Activated T-cell treated with anti-CD3 and anti-CD28 coated beads, Interleukin-2, amount 50 U/mL, for 72 hours (primary cell): ENCODE data around the gene CNKSR3. TPM values are rescaled to one million over a fixed set of nuclear protein-coding genes. Genes with fewer than 3 reads are reported as not detected.
A peak's percentile ranks its signal among the peaks of the same experiment; 100 is the strongest.

Experiments
- ATAC-seq, 2 donors: fragments of 150-1000 bp; cut with Tn5 transposase; replicated peaks in 1 of 2; 2 replicates each; pipeline ENCODE4 v1.10.0; 2021; ENCODE audit warnings: moderate library complexity in 2 of 2, mild to moderate bottlenecking in 1 of 2
- DNase-seq, 2 donors: peaks; one replicate each; pipeline ENCODE4 v3.0.0; 2021 to 2022; ENCODE audit warnings: mixed read lengths in 1 of 2
- H3K27ac Mint-ChIP-seq: one replicate; pipeline ENCODE4 v1.8.0; 2022; ENCODE audit warnings: mild to moderate bottlenecking, moderate library complexity, mixed read lengths
- H3K27me3 Mint-ChIP-seq: one replicate; pipeline ENCODE4 v1.8.0; 2022; ENCODE audit warnings: low read depth, mixed read lengths
- H3K36me3 Mint-ChIP-seq, 2 donors: one replicate each; pipeline ENCODE4 v1.8.0; 2022; ENCODE audit warnings: mixed read lengths in 2 of 2, mild to moderate bottlenecking in 1 of 2; ENCODE audit not compliant: insufficient read depth in 2 of 2
- H3K4me1 Mint-ChIP-seq: one replicate; pipeline ENCODE4 v1.8.0; 2022; ENCODE audit warnings: low read depth, mixed read lengths
- H3K4me3 Mint-ChIP-seq, 2 donors: one replicate each; pipeline ENCODE4 v1.8.0; 2022; ENCODE audit warnings: mild to moderate bottlenecking in 2 of 2, mixed read lengths in 2 of 2, moderate library complexity in 2 of 2
- H3K9me3 Mint-ChIP-seq, 2 donors: one replicate each; pipeline ENCODE4 v1.8.0; 2022; ENCODE audit warnings: mixed read lengths in 2 of 2
- total RNA-seq, 2 donors: library from RNA; stranded (reverse); gene quantifications; one replicate each; pipeline ENCODE4 v1.2.3, GENCODE V29; 2022

Gene CNKSR3
- total RNA-seq, 2 donors from 2014 or later: 0.07 to 0.12 TPM

DNA sequence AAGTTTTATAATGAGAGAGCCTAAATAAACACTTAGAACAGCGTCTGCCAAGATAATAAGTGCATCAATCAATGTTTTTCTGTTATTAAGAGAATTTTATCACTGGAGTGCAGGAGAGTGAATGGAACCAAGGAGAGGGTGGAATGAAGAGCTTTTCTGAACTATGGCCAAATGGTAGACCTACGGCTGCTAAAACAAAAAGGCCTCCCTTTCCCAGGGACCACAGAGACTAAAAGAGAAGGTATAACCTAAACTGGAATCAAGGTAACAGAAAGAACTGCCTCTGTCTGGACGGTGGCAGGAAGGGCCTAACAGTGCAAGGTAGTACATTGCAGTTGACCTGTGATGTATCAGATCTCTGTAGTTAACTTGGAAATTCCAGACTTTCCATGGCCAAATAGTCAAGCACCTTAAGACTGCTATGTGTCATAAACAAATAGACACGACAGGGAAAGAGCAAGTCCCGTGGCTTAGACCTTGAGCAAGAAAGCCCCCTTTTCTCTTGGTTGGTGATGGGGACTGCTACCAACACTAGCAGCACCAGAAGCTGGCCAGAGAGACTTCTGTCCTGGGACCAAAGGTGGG lies 5.5 kb downstream of the CNKSR3 start:
- ATAC-seq: no peak
- Mint-ChIP-seq H3K27me3 (peaks cover 61% of the 10 kb centered on the region), H3K36me3 (no peaks in the 10 kb centered on the region), H3K4me1 (peaks cover 10% of the 10 kb centered on the region), H3K27ac (no peak overlapping the region), H3K4me3 (no peak overlapping the region), H3K9me3 (no peaks in the 10 kb centered on the region)
- DNase-seq: no peak

DNA sequence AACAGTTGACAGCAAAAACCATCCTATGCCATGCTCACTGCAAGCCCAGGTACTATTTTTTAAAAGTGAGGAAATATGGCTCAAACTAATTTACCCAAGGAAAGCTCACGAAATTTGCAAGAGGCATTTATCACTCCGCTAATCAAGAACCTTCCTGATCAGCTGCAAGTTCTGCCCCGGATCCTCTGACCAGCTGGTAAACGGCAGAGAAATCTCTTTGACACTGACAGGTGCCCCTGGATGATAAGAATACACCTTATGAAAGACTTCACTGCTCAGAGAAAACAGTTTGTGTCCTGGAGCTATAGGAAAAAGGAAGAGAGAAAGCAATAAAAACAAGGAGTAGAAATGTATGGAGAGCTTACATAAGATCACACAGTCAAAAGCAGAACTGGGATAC lies 6.4 kb downstream of the CNKSR3 start:
- H3K36me3 Mint-ChIP-seq: no peaks in the 10 kb centered on the region
- ATAC-seq: no peak
- H3K9me3 Mint-ChIP-seq: no peaks in the 10 kb centered on the region
- no peak overlapping the region for H3K27ac Mint-ChIP-seq
- DNase-seq: no peak
- H3K4me1 Mint-ChIP-seq: peaks cover 10% of the 10 kb centered on the region
- H3K4me3 Mint-ChIP-seq: no peak overlapping the region
- peaks cover 57% of the 10 kb centered on the region for H3K27me3 Mint-ChIP-seq

DNA sequence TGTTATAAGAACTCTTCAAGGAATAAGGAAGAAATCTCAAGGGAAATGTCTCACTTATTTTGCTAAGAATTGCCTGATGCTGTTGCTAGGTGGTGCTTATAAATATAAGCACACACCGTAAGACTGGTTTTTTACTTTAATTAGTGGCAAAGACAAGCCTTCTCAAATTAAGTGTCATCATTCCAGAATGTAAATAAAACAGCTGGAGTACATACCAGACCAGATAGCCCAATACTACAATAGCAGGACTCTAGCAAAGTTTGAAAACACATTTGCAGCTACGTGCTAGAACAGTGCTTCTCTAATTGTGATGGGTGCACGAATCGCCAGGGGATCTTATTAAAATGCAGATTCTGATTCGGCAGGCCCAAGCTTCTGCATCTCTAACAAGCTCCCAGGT lies 6.8 kb downstream of the CNKSR3 start:
- H3K9me3 Mint-ChIP-seq: no peaks in the 10 kb centered on the region
- no peak overlapping the region for H3K4me3 Mint-ChIP-seq
- no peaks in the 10 kb centered on the region for H3K36me3 Mint-ChIP-seq
- ATAC-seq: no peak
- no peak overlapping the region for H3K27ac Mint-ChIP-seq
- peaks cover 52% of the 10 kb centered on the region for H3K27me3 Mint-ChIP-seq
- no peak for DNase-seq
- peaks cover 9% of the 10 kb centered on the region for H3K4me1 Mint-ChIP-seq

DNA sequence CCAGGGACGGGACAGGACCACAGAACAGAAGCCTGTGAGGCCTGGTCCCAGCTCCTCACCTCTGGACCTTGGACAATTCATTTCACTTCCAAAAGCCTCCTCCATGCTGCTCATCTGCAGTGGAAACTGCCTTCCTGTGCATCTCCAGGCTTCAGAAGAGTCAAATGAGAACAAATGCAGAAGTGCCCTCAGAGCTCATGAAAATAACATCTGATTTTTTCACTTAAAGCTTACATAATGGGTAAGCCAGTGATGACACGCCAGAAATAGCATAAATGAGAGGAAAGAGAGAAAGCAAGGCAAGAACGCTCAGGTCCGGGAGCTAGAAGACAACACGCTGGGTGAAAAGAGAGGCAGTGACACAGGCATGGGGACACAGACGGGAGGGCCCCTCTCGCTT lies 7.9 kb downstream of the CNKSR3 start:
- H3K36me3 Mint-ChIP-seq: no peaks in the 10 kb centered on the region
- ATAC-seq: no peak
- no peak overlapping the region for H3K4me3 Mint-ChIP-seq
- H3K27ac Mint-ChIP-seq: no peak overlapping the region
- peaks cover 41% of the 10 kb centered on the region for H3K27me3 Mint-ChIP-seq
- H3K9me3 Mint-ChIP-seq: no peaks in the 10 kb centered on the region
- peaks cover 10% of the 10 kb centered on the region for H3K4me1 Mint-ChIP-seq
- DNase-seq: no peak

DNA sequence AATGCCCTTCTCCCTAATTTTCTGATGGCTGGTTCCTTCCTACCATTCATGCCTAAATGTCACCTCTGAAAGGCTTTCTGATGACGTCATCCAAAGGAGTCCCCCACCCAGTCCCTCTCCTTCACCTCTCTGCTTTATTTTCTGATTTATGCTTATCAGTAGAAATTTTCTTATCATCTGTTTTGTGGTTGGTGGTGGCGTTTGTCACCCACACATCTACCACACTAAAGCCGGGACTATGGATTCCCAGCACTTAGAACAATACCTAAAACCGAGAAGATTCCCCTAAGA lies 9.0 kb downstream of the CNKSR3 start:
- Mint-ChIP-seq H3K36me3 (no peaks in the 10 kb centered on the region), H3K4me3 (no peak overlapping the region), H3K9me3 (no peaks in the 10 kb centered on the region), H3K27me3 (peaks cover 31% of the 10 kb centered on the region), H3K4me1 (peaks cover 10% of the 10 kb centered on the region), H3K27ac (no peak overlapping the region)
- no peak for ATAC-seq
- no peak for DNase-seq

DNA sequence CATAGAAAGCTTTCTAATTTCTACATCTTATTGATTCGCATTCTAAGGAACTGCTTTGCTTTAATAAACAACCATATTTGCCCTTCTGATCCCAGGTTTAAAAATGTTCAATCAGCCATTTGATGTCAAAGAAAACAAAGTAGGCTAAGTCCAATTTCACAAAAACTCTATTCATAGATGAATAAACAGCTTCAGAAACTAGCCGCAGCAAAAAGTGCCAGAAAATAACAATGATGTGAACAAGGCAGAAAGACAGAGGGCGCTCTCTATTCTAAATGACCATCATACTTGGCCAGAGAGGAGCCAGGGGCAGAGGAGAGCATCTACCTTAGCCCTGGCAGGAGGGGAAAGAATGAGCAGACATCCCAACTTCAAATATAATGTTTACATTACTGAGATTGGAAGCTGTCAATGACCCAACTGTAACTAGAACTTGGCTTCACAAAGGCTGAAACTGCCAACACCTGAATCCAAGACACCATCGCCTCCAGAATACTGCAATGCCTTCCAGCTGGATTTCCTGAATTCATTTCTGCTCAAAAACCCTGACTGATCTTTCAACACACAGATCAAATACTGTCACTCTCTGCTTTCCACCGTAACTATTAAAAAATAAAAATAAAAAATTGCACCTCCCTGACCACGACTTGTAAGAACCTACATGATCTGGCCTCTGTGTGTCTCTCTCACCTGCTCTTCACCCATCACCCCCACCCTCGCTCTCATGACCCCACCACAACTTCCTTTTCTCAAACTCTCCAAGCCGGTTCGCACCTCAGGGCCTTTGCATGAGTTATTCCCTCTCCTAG lies 9.5 kb downstream of the CNKSR3 start:
- Mint-ChIP-seq H3K27me3 (peaks cover 25% of the 10 kb centered on the region), H3K4me1 (peaks cover 10% of the 10 kb centered on the region), H3K9me3 (no peaks in the 10 kb centered on the region), H3K36me3 (no peaks in the 10 kb centered on the region), H3K27ac (no peak overlapping the region), H3K4me3 (no peak overlapping the region)
- ATAC-seq (no peak), DNase-seq (no peak)

DNA sequence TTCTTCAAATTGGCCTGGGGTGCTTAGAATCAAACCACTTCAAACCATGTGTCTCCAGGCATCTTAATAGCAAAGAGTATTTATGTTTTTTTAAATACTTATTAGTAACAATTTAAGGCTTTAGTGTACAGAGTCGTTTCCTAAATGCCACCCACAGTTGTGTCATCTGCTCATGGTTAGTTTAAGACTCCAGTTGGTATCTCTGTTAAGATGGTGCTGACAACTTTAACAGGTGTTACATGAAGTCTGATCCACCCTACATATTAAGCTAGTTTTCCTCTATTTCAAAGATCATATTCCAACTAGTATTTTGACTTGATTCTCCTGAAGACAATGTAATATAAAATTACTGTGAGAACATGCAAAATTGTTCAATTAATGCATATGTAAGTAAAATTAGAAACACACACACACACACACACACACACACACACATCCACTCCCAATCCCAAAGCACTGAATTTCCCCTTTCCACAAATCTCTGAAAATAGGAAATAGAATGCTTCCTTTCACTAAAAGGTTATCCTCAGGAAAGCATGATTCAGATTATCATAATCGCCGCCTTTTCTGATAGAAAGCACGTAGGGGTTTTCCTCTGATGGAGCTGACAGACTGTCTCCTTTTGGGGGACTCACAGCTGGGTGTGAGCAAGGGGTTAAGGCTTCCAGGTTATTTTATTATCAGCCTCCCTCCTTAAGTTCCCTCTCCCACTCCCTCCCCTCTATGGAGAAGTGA lies 10.5 kb downstream of the CNKSR3 start:
- no peaks in the 10 kb centered on the region for H3K9me3 Mint-ChIP-seq
- H3K27me3 Mint-ChIP-seq: peaks cover 21% of the 10 kb centered on the region
- peaks cover 10% of the 10 kb centered on the region for H3K4me1 Mint-ChIP-seq
- no peak for ATAC-seq
- DNase-seq: no peak
- no peak overlapping the region for H3K27ac Mint-ChIP-seq
- no peak overlapping the region for H3K4me3 Mint-ChIP-seq
- no peaks in the 10 kb centered on the region for H3K36me3 Mint-ChIP-seq

DNA sequence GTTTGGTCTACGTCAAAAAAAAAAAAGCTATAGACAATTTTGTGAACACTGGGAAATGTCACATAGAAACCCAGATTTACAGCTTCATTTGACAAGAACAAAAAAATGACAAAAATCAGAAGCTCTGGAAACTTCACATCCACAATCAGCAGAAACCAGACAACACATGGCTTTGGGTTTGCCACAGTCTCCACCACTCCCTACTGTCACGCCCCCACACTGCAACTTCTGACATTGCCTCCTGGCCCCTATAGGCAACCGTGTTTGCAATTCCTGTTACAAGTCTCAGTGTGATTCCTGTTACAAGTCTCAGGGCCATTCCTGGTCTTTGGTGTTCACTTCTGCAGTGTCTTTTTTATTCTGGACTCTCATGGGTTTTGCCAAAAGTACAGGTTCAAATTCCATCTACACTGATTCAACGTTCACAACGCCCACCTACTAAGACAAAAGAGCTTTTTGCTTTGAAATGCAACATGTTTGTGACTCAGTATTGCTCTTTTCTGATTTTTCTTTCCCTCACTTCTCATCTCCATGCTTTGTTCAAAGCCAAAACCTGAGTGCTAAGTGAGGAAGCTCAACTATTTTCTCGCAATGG lies 12.0 kb downstream of the CNKSR3 start:
- DNase-seq (no peak), ATAC-seq (no peak)
- Mint-ChIP-seq H3K27ac (no peak overlapping the region), H3K4me1 (peaks cover 10% of the 10 kb centered on the region), H3K36me3 (no peaks in the 10 kb centered on the region), H3K27me3 (peaks cover 11% of the 10 kb centered on the region), H3K9me3 (no peaks in the 10 kb centered on the region), H3K4me3 (no peak overlapping the region)

DNA sequence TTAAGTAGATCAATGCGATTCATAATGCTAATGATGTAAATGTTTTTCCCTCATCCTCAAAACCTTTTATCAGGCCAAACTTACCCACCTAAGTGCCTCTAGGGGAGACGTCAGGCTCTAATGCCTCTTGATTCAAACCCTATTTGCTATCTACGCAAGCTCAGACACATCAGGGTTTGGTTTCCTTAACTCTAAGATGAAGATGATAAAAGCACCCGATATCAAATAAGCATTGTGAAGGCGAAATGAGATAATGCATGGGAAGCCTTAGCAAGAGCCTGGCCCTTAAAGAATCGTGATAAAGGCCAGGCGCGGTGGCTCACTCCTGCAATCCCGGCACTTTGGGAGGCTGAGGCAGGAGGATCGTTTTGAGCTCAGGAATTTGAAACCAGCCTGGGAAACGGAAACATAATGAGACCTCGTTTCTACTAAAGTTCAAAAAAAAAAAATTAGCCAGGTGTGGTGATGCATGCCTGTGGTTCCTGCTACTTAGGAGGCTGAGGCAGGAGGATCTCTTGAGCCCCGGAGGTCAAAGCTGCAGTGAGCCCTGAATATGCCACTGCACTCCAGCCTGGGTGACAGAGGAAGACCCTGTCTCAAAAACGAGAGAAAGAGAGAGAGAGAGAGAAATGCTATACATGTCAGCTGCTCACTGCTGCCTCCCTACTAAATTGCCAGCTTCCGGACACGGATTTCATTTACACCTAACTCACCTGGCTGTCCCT lies 13.5 kb downstream of the CNKSR3 start:
- H3K36me3 Mint-ChIP-seq: no peaks in the 10 kb centered on the region
- DNase-seq: no peak
- H3K4me1 Mint-ChIP-seq: peaks cover 10% of the 10 kb centered on the region
- peaks cover 11% of the 10 kb centered on the region for H3K27me3 Mint-ChIP-seq
- no peak for ATAC-seq
- H3K9me3 Mint-ChIP-seq: no peaks in the 10 kb centered on the region
- H3K4me3 Mint-ChIP-seq: no peak overlapping the region
- H3K27ac Mint-ChIP-seq: no peak overlapping the region

DNA sequence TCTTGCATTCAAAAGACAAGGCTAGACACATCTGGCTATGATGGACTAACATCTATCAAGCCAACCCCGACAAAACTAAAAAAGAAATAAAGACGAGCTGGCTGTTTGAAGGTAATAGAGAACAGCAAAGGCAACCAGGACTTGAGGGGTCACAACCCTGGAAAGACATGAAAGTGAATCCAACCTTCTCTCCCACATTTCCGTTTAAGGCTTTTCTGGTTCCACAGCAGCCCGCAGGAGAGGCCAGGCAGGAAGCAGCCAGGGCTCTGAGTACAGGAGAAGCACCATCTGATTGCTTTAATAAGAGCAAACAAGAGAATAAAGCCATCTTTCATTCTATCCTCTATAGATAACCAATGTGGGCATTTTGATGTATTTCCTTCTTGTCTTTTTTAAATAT lies 14.3 kb downstream of the CNKSR3 start:
- Mint-ChIP-seq H3K27me3 (peaks cover 6% of the 10 kb centered on the region), H3K9me3 (no peaks in the 10 kb centered on the region), H3K4me3 (no peak overlapping the region), H3K36me3 (no peaks in the 10 kb centered on the region), H3K4me1 (peaks cover 4% of the 10 kb centered on the region), H3K27ac (no peak overlapping the region)
- ATAC-seq (no peak), DNase-seq (no peak)

DNA sequence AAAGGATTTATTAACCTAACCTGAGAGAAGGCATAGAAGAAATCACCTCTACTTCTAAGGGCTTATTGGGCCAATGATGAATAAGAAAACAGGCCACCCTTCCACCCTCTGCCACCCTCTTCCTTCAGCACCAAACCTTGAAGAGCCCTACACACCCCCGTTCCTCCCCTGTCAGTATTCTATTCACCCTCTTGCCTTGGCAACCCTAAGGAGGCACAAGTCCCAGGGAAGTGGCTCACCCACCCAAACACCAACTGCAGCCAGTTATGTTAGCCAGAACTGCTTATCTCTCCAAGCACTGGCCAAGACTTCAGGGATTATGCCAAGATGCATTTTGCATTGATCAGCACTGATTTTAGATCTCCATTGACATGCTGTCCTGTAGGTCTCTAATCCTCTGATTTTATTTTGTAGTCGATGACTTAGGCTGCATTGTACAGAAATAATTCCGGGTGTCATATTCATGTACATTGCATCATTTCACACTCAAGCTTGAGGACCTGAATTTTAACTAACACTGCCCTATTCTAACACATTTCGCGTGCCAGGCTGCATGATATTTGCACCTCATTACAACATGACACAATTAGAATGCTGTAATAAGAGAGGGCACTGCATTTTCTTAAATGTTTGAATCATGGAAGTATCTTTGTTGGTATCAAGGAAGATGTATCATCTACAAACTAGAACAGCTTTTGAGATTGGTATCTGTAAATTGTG lies 15.7 kb downstream of the CNKSR3 start:
- H3K36me3 Mint-ChIP-seq: no peaks in the 10 kb centered on the region
- no peaks in the 10 kb centered on the region for H3K27me3 Mint-ChIP-seq
- no peak for DNase-seq
- no peak for ATAC-seq
- no peaks in the 10 kb centered on the region for H3K9me3 Mint-ChIP-seq
- H3K4me1 Mint-ChIP-seq: peaks cover 4% of the 10 kb centered on the region
- no peak overlapping the region for H3K27ac Mint-ChIP-seq
- no peak overlapping the region for H3K4me3 Mint-ChIP-seq

DNA sequence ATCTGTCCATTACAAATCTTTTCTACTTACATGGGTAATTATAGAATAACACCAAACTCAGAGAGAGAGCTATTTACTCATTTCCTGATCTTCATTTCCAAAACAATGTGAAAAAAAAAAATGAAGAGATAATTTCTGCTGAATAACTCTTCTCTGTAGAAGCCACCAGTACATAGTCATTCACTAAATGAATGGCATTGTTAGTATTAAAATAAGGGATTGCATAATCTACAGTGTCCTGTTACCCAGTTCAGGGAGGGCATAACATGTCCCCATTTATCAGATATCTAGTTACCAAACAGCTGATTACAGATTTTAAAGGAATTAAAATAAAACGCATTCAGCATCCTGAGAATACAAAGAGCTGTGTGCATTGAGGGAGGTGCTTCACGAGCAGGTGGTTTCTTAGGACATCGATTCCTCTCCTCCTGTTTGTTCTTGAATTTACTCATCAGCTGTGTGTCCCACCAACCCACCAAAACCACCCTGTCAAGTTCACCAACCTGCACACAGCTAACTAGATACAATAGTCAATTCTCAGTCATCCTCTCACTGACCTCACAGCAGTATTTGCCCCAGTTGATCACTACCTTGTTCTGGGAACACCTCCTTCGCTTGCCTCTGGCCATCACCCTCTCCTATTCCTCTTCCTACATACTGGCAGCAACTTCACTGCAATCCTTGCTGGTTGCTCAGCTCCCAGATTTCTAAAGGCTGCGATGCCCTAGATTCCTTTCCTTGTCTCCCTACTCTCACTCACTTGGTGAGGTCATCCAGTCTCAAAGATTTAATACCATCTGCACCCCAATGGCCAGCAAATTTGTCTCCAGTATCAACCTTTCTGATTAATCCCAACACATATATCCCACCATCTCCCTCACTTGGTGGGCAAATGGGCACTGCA lies 18.7 kb downstream of the CNKSR3 start:
- peaks cover 5% of the 10 kb centered on the region for H3K27me3 Mint-ChIP-seq
- no peaks in the 10 kb centered on the region for H3K36me3 Mint-ChIP-seq
- DNase-seq (no peak), ATAC-seq (peak in 1 of 2 donors; percentile 26)
- no peak overlapping the region for H3K27ac Mint-ChIP-seq
- H3K4me1 Mint-ChIP-seq: no peaks in the 10 kb centered on the region
- no peaks in the 10 kb centered on the region for H3K9me3 Mint-ChIP-seq
- no peak overlapping the region for H3K4me3 Mint-ChIP-seq
